Measurements from ENCODE around the gene CNTNAP2. TPM values are rescaled to one million over a fixed set of nuclear protein-coding genes. Genes with fewer than 3 reads are reported as not detected.

Gene CNTNAP2
- total and polyA plus RNA-seq, 11 donors: 0.01 to 2.6 (median 0.31) TPM; not detected in 3

GRCh38 chr7:146296028-146296427, 179.4 kb downstream of the CNTNAP2 start:
- no peak overlapping the region for H3K4me3 ChIP-seq
- ATAC-seq (no peak), DNase-seq (no peak)
- H3K36me3 ChIP-seq: no peaks in the 10 kb centered on the region
- H3K9me3 ChIP-seq: no peaks in the 10 kb centered on the region
- intact Hi-C loops (cut with DNase I): no loop called here
- H3K27ac ChIP-seq: no peak overlapping the region
- no peaks in the 10 kb centered on the region for H3K4me1 ChIP-seq
- TF ChIP-seq, protein P1, sequence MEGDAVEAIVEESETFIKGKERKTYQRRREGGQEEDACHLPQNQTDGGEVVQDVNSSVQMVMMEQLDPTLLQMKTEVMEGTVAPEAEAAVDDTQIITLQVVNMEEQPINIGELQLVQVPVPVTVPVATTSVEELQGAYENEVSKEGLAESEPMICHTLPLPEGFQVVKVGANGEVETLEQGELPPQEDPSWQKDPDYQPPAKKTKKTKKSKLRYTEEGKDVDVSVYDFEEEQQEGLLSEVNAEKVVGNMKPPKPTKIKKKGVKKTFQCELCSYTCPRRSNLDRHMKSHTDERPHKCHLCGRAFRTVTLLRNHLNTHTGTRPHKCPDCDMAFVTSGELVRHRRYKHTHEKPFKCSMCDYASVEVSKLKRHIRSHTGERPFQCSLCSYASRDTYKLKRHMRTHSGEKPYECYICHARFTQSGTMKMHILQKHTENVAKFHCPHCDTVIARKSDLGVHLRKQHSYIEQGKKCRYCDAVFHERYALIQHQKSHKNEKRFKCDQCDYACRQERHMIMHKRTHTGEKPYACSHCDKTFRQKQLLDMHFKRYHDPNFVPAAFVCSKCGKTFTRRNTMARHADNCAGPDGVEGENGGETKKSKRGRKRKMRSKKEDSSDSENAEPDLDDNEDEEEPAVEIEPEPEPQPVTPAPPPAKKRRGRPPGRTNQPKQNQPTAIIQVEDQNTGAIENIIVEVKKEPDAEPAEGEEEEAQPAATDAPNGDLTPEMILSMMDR (IDR thresholded peaks at IDR 0.05): no peak
- no peak for TF ChIP-seq POLR2A (IDR thresholded peaks at IDR 0.05)
- no peaks in the 10 kb centered on the region for H3K27me3 ChIP-seq
- WGBS, 4 donors: 57 to 67% (median 63%) methylated on average over 1 of the region's 1 CpG

- H3K27ac ChIP-seq: no peak overlapping the region
- H3K9me3 ChIP-seq: peaks cover 0 to 8% (median 0%) of the 10 kb centered on the region in 12 donors
- 42 to 46% (median 43%) methylated on average over 2 of the region's 2 CpGs for WGBS, 4 donors
- no peaks in the 10 kb centered on the region for H3K36me3 ChIP-seq
- H3K4me1 ChIP-seq: no peaks in the 10 kb centered on the region
- DNase-seq: no peak
- no peak for ATAC-seq
- no peaks in the 10 kb centered on the region for H3K27me3 ChIP-seq
- intact Hi-C loops (cut with DNase I): loop anchor here in 1 of 10 donors (10.0 kb wide), 1 partner anchor 50 kb away; no protein-coding TSS in a partner anchor
- H3K4me3 ChIP-seq: no peak overlapping the region
- TF ChIP-seq POLR2A (IDR thresholded peaks at IDR 0.05): no peak
- TF ChIP-seq, protein P1 (IDR thresholded peaks at IDR 0.05): no peak
Observed at GRCh38 chr7:146314962-146315361, 198.4 kb downstream of the CNTNAP2 start.

DNA sequence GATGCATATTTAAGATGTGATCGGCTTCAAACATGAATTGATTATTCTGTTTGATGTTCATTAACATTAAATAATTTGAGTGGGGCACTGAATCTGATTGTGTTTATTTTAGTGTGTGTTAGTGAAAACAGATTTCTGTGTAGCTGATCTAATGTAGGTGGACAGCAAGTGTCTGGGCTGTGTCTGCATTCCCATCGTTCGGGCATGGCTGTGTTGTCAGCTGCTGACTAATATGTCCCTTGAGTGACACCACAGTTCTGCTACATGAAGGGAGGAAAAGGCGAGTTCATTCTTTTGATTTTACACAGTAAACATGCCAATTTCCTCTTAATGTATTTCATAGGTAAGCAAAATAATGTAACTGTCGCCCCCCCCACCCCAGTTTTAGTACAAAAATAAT, 203.0 kb downstream of the CNTNAP2 start:
- H3K27ac ChIP-seq: no peak overlapping the region
- no peaks in the 10 kb centered on the region for H3K9me3 ChIP-seq
- intact Hi-C loops (cut with DNase I): loop anchor here in 1 of 10 donors (10.0 kb wide), 1 partner anchor 45 kb away; no protein-coding TSS in a partner anchor
- no peak overlapping the region for H3K4me3 ChIP-seq
- TF ChIP-seq, protein P1 (IDR thresholded peaks at IDR 0.05): no peak
- no peak for TF ChIP-seq POLR2A (IDR thresholded peaks at IDR 0.05)
- 36 to 44% (median 38%) methylated on average over 5 of the region's 5 CpGs for WGBS, 4 donors
- no peak for ATAC-seq
- H3K27me3 ChIP-seq: no peaks in the 10 kb centered on the region
- H3K4me1 ChIP-seq: no peaks in the 10 kb centered on the region
- no peak for DNase-seq
- no peaks in the 10 kb centered on the region for H3K36me3 ChIP-seq

DNA sequence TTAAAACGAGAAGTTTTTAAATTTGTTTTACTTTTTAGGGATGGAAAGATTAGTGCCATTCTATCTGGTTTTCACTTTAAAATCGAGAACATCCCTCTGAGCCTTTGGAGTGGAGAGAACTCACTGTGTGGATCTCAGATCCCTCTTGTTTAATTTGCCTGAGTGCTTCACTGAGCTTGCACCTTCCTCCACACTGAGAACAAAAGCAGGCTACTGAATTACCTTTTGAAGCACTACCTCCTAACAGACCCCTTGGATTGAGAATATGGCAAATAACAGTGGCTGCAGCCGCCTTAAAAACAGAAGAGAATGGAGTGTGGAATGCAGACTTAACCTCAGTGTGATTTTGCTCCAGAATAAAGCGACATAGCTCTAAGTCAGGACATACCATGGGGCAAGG, 204.7 kb downstream of the CNTNAP2 start:
- Histone ChIP-seq H3K9me3 (no peaks in the 10 kb centered on the region), H3K4me3 (no peak overlapping the region), H3K27ac (no peak overlapping the region), H3K4me1 (no peaks in the 10 kb centered on the region), H3K27me3 (no peaks in the 10 kb centered on the region), H3K36me3 (no peaks in the 10 kb centered on the region)
- ATAC-seq (no peak), DNase-seq (no peak)
- 67 to 70% (median 68%) methylated on average over 4 of the region's 4 CpGs for WGBS, 4 donors
- intact Hi-C loops (cut with DNase I): no loop called here
- TF ChIP-seq POLR2A (IDR thresholded peaks at IDR 0.05): no peak
- TF ChIP-seq, protein P1 (IDR thresholded peaks at IDR 0.05): no peak

Measured in heart left ventricle (tissue), 16 donors.